NT2/D1 (cell line): ENCODE measurements around the gene ARFGEF3.

Experiments
- YY1 ChIP-seq: IDR thresholded peaks from 2 replicates; pipeline ENCODE4 v1.6.1; 2011; ENCODE audit not compliant: insufficient read length, insufficient read depth
- ZNF274 ChIP-seq: IDR thresholded peaks from 2 replicates; pipeline ENCODE4 v1.6.1; 2011; ENCODE audit warnings: mild to moderate bottlenecking, low read depth, low read length

DNA sequence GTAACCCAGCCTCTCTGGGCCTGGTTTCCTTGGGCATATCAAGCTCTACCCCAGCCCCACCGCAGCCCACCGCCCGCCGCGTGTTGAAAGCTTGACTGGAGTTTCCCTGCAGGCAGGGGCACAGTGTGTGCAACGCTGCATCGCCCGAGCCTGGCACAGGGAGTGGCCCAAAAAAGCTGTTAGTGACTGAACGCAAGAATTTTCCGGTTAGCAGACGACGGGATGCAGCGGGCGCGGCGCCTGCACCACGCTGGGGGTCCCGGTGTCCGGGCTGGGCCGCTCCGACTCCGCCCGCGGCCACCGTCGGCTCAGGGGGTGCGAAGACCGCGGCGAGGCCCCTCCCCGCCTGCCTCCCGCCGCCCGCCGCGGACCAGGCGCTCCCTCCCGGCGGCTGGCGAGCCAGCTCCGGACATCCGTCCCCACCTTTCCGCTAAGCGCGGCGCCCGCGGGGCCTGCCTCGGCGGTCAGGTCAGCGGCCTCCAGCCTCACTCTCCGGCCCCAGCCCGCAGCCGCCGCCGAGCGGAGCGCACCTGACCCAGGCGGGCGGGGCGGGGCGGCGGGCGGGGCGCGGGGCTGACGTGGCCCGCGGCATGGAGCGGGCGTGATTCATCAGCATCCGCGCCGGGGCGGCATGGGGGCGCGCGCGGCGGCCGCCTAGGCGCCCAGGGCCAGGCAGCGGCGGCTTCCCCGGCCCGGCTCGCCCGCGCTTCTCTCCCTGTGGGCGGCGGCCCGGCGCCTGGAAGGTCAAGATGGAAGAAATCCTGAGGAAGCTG is at the start of gene ARFGEF3:
- TF ChIP-seq YY1 (no peak), ZNF274 (no peak)
